ENCODE results near the gene ETHE1.

Gene ETHE1, protein sequence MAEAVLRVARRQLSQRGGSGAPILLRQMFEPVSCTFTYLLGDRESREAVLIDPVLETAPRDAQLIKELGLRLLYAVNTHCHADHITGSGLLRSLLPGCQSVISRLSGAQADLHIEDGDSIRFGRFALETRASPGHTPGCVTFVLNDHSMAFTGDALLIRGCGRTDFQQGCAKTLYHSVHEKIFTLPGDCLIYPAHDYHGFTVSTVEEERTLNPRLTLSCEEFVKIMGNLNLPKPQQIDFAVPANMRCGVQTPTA

GRCh38 chr19:43526884-43527859, at the start of gene ETHE1:
ETHE1 (minus strand) TSS chr19:43527201; CDS start chr19:43527177, 24 bp downstream.
- peak; percentile 82 for DNase-seq

- DNase-seq: peak; percentile 85
Measured at GRCh38 chr19:43575955-43576878, 49.2 kb upstream of the ETHE1 start.

GRCh38 chr19:43575156-43575950, 48.4 kb upstream of the ETHE1 start, which contains the start of the genes PINLYP and XRCC1:
PINLYP (plus strand) TSS chr19:43575801; CDS start chr19:43577192, 1,391 bp downstream.
XRCC1 (minus strand) TSS chr19:43575527; CDS start chr19:43575458, 69 bp downstream.
- peak; percentile 100 for DNase-seq

GRCh38 chr19:43574424-43575155, 47.6 kb upstream of the ETHE1 start:
- DNase-seq: peak; percentile 45

DNA sequence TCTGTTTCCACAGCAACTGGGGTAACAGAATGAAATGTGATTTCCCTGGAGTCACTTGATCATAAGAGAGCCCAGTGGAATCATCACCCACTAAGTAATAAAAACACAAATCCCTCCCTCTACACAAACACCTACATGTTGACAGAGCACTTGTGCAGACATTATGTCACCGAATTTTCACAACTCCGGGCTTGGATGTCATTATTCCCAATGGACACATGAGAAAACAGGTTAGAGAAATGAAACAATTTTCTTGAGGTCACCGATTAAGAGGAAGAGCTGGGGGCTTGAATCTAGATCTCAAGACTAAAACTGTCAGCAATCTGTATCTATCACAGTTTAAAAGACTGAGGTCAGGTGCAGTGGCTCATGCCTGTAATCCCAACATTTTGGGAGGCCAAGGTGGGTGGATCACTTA, 45.2 kb upstream of the ETHE1 start:
- peak; percentile 91 for DNase-seq

DNA sequence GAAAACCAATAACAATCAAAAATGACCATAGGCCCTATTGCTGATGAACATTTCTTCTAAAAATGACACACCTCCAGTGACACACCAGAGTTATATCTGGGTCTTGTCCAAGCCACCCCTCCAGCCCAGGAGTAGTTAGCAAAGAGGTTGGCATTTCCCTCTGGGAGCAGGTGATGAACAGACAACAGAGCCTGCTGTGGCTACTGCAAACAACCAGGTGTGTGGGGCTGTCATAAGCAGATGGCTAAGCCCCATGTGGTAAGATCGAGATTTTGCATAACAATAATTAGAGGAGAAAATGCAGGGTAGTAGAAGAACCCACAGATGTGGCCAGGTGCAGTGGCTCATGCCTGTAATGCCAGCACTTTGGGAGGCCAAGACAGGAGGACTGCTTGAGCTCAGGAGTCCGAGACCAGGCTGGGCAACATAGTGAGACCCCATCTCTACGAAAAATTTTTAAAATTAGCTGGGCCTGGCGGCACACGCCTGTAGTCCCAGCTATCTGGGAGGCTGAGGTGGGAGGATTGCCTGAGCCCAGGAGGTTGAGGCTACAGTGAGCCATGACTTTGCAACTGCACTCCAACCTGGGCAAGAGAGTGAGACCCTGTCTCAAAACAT, 43.3 kb upstream of the ETHE1 start:
- DNase-seq: peak; percentile 98

- no peak for DNase-seq
Measured at GRCh38 chr19:43569657-43570056, 42.7 kb upstream of the ETHE1 start.

GRCh38 chr19:43564800-43565199, 37.8 kb upstream of the ETHE1 start:
- no peak for DNase-seq

GRCh38 chr19:43563816-43564457, 36.9 kb upstream of the ETHE1 start:
- peak; percentile 33 for DNase-seq

- peak; percentile 94 for DNase-seq
Measured at GRCh38 chr19:43562698-43563241, 35.8 kb upstream of the ETHE1 start.

- no peak for DNase-seq
Measured at GRCh38 chr19:43562226-43562697, 35.3 kb upstream of the ETHE1 start.

DNA sequence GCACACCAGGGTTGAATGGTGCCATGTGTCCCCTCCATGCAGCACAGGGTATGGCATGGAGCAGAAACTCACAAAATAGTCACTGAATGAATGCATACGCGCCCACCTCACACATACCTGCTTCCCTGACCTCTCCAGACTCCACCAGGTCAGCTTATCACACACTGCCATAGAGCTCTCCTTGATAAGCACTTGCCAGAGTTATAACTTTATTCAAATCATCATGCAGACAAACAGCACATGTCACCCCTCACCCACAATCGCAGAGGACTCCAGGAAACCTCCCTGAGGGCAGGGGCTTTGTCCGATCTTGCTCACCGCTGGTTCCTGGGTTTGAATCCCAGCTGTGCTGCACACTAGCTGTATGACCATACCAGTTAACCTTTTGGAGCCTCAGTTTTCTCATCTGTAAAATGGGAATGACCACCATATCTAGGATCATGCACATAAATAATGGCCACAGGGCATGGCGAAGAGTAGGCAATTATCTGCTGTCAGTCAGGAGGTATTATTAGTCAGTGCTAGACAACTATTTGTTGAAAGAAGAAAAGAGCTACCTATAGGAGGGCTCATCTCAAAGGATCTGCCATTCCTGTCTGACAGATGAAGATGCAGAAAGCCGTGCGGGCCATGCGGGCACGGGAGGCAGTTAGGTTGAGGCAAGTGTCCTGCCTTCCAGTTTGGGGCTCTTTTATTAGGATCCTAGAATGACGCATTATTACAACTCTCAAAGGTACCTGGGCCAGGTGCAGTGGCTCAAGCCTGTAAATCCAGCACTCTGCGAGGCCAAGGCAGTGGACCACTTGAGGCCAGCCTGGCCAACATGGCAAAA, 34.4 kb upstream of the ETHE1 start:
- DNase-seq: no peak

GRCh38 chr19:43560687-43561086, 33.7 kb upstream of the ETHE1 start:
- peak; percentile 23 for DNase-seq

DNA sequence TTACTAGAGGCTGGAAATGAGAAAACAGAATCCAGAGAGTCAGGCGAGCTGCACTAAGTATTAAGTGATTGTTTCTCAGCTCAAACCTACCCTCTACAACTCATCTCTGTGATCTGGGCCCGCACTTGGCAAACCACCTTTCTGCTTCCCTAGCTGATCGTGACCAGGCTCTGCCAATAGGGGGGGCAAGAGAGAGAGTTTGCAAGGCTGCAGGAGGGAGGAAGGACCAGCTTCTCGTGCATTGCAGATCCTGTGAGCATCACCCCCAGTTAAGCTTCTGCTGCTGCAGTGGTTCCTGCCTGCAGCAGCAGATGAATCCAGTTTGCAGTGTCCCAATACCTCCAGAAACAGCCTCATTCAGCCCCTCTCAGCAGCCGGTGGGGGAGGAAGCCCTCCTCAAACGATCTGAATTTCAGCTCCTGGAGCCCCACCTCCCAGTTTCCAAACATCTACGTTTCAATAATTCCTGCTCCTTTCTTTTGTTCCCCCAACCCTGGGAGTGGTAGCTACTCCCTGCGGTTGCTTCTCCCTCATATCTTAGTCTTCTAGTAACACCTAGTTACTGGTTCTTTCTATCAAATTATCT, 28.3 kb upstream of the ETHE1 start:
- DNase-seq: peak; percentile 78

- DNase-seq: no peak
Measured at GRCh38 chr19:43554317-43554895, 27.4 kb upstream of the ETHE1 start.

GRCh38 chr19:43553656-43554055, 26.7 kb upstream of the ETHE1 start:
- DNase-seq: no peak

DNA sequence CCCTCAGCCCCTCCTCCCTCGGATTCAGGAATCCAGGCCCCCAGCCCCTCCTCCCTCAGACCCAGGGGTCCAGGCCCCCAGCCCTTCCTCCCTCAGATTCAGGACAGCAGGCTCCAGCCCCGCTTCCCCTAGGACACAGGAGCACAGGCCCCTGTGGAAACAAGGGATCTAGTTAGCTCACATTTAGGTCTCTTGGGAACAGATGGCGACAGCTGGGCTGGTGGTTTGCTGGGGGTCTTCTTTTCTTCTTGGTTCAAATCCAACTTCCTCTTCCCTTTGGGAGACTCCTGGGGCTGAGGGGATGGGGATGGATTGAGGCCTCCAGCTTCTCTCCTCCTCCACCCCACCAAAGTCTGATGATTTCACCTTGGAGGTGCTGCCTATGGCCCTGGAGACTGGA, 25.6 kb upstream of the ETHE1 start:
- no peak for DNase-seq

DNA sequence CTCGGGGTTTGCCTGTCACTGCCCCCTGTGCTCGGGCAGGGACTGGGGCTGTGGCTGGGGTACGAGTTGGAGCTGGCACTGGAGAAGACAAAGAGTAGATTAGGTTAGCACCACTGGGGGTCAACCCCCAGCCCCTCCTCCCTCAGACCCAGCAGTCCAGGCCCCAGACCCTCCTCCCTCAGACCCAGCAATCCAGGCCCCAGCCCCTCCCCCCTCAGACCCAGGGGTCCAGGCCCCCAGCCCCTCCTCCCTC, 25.1 kb upstream of the ETHE1 start:
- no peak for DNase-seq

Data from NCI-H69 (cell line).